Activated T-cell treated with anti-CD3 and anti-CD28 coated beads, Interleukin-2, amount 50 U/mL, for 48 hours (primary cell): ENCODE results near the gene PBX3.

Experiments used
- DNase-seq, 2 experiments: peaks; one replicate each; pipeline ENCODE4 v3.0.0-alpha.2; 2020

PBX3 gene

GRCh38 chr9:125826850-125827249, 79.7 kb downstream of the PBX3 start:
- DNase-seq: no peak

- peak; percentile 36 to 47 for DNase-seq
These were observed 82.6 kb downstream of the PBX3 start for GRCh38 chr9:125829743-125830142.

GRCh38 chr9:125831054-125831453, 83.9 kb downstream of the PBX3 start:
- DNase-seq: no peak

- DNase-seq: no peak
These were observed 84.4 kb downstream of the PBX3 start for GRCh38 chr9:125831616-125832015.

DNA sequence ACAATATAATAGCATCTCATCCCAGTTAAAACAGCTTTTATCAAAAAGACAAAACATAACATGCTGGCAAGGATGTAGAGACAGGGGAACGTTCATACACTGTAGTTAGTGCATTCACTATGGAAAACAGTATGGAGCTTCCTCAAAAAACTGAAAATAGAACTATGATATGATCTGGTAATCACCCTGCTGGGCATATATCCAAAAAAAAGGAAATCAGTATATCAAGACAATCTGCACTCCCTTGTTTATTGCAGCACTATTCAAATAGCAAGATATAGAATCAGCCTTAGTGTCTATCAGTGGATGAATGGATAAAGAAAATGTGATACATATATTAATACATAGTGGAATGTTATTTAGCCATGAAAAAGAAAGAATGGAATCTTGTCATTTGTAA, 88.5 kb downstream of the PBX3 start:
- DNase-seq: no peak

DNA sequence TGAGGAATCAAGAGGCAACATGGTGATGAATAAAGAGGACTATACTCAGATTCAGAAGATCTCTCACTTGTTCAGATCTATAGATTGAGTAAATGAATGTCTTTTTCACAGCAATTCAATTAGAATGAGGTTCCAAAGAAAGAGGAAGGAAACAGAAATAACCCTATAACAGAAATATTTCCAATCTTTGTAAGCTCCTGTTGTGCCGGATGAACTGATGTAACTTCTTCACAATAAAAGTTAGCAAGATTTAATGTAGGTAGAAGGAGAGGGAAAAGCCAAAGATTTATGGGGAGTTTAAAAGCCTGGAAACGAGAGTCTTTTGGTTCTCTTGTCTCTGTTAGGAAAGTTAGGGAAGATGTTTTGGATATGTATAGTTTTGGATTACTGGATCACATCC, 92.1 kb downstream of the PBX3 start:
- no peak for DNase-seq

DNA sequence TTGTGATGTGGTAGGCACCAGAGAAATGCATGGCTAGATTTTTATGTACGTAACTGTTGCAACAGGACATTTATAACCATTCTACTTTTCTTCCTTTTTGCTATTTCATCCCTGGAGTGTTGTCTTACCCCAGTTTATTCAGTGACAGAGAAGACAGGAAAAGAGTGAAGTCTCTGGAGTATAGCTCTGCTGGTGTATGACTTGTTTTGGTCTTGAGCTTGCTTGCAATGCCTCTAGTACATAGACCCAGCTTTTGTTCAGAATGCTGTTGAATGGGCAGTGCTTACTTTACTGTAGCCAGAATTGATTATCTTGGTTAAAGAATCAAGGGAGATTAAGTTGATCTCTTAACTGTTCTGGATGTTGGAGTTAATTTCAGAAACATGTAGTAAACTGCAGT, 94.3 kb downstream of the PBX3 start:
- no peak for DNase-seq

DNA sequence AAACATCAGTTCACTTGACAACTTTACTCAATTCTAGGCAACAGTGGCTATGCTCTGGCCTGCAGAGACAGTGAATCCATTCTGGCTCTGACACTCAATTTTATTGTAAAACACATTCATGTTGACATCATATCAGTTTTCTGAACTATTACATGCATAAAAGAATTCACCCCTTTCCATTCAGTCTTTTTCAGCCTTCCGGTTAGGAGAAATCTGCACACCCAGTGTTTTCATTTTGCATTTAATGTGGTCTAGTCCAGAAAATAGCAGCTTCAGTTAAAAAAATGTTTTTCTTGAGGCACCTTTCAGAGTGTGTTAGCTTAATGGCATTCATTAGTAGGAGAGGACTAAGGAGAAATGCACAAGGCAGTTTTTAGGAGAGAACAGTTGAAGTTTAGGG, 95.1 kb downstream of the PBX3 start:
- no peak for DNase-seq

DNA sequence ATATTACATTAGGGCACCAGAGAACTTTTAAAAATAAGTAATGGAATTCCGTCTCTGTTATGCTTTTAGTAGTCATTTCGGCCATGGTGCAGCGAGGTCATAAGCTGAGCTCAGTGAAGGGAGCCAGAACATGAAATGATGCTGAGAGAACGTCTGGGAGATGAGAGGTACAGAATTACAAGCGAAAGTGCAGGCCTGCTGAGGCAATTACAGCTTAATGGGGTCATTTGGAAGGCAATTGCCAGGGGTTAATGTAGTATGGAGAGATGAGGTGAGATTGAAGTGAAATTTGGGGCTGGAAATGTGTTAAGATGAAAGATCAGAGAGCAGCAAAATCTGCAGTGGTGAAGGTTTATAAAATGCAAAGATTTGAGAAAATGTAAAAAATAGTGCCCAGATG, 96.5 kb downstream of the PBX3 start:
- no peak for DNase-seq

- no peak for DNase-seq
These were observed 97.4 kb downstream of the PBX3 start for GRCh38 chr9:125844611-125845010.

DNA sequence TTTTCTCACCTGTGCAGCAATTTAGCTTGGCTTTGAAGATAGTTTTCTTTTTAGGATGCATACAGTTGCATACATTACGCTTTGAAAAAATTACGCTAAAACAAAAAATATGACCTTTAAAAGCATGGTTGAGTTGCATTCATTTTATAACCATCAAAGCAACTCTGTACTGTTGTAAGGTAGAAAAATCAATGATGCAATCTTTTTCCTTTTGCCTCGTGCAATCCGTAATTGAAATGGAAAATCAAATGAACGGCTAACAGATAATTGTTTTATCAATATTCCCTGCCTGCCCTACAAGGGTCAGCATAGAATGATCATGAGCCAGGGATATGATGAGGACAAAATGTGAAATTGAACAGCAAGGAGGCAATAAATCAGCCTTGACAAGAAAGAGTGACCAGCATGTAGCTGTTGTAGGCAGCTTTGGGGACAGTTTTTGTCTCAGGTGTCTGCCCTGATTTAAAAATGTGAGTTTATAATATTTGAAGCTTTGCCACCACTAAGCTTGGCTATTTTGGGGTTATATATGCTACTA, 98.2 kb downstream of the PBX3 start:
- no peak for DNase-seq

GRCh38 chr9:125847735-125848134, 100.6 kb downstream of the PBX3 start:
- DNase-seq: no peak

- no peak for DNase-seq
These were observed 103.0 kb downstream of the PBX3 start for GRCh38 chr9:125850106-125850632.

- DNase-seq: no peak
These were observed 103.6 kb downstream of the PBX3 start for GRCh38 chr9:125850763-125851162.

GRCh38 chr9:125851979-125852378, 104.8 kb downstream of the PBX3 start:
- DNase-seq: no peak

DNA sequence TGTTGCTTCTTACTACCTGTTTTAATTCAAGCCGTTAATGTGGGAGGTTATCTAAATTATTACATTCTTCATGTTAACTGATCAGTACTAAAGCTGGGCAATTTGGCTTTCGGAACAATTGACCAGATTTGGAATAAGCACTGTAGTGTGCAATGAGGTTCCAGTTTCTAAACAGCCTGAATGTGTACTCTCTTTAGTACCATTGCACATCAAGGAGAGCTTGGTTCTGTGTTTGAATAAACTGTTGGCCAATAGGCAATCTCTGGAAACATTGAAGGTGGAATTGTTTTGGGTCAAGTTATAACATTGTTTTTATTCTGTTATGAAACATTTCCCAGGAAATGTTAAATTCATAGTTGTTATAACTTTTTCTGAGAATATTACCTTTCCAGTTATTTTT, 105.2 kb downstream of the PBX3 start:
- DNase-seq: no peak

DNA sequence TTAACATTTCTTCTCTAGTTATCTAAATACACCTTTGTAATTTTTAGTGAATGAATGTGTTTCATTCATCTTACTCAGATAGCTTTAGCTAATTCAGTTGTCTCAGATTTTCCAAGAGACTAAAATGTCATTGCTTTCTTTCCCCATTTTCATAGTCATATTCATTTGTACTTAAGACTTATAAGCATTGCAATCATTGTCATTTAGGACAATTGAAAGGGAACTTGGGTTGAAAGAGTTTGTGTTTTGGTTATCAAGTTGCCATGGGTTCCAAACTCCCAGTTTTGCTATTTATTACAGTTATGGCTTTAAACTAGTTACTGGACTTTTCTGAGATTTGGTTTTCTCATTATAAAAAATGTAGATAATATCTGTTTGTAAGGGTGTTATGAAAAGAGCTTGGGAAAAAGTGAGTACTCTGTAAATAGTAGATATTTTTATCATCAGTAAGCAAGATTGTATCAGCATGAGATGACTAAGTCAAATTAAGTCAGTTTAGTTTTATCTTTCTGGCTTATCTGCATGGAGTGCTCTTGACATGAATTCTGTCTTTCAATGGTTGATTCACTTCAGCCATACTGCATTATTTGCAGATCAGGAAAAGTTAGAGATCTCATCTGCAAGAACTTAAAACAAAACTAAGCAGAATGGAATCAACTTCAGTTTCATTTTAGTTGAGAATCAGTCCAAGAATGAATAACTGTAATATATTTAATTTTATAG, 107.5 kb downstream of the PBX3 start:
- no peak for DNase-seq

GRCh38 chr9:125856331-125856730, 109.2 kb downstream of the PBX3 start:
- no peak for DNase-seq

DNA sequence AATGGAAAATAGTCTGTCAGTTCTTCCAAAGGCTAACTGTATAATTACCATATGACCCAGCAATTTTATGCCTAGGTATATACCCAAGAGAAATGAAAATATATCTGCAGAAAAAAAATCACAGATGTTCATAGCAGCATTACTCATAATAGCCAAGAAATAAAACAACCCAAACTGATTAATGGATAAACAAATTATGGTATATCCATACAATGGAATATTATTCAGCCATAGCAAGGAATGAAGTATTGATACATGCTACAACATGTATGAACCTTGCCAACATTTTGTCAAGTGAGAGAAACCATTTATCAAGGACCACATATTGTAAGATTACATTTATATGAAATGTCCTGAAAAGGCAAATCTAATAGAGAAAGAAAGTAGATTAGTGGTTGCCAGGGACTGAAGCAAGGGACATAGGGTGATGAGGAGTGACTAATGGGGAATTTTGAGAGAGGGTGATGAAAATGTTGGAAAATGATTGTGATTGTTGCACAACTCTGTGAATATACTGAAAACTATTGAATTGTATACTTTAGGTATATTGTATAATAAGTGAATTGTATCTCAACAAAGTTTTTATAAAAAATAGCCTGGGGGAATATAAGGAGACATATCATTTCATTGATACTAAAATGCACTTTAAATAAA, 114.4 kb downstream of the PBX3 start:
- DNase-seq: no peak

GRCh38 chr9:125863923-125864322, 116.8 kb downstream of the PBX3 start:
- no peak for DNase-seq

DNA sequence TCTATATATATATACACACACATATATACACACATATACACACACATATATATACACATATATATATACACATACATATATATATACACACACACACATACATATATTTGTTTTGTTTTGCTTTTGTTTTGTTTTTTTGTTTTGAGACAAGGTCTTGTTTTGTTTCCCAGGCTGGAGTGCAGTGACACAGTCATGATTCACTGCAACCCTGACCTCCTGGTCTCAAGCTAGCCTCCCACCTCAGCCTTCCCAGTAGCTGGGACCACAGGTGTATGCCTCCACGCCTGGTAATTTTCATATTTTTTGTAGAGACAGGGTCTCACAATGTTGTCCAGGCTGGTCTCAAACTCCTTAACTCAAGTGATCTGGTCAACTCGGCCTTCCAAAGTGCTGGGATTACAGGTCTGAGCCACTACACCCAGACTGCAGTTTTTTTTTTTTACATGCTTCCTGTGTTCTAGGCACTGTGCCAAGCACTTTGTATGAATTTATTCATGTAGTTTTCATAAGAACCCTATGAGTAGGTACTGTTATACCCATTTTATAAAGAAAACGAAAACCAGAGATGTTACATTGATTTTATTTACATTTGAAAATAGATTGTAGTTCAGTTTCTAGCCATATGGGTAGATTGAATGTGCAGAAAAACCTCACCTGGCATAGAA, 120.7 kb downstream of the PBX3 start:
- no peak for DNase-seq

DNA sequence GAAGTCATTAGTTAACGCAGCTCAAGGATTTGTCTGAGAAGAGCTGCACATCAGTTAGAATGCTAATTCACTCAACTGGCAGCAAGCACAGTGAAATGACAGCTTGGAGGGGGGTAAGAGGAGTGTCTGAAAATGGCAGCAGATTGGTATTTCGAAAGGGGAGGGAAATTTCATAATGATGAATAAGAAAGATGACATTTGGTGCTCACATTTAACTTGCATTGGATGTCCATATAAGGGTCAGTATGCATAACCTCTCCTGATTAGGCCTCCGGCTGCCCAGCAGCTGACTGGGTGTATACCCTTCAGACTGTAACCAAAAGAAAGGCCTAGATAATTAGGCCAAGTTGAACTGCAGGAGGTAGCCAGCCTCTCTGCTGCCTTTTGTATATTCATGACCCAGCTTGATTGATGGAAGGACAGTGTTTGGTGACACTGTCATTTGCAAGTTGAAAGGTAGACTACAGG, 131.0 kb downstream of the PBX3 start:
- no peak for DNase-seq

DNA sequence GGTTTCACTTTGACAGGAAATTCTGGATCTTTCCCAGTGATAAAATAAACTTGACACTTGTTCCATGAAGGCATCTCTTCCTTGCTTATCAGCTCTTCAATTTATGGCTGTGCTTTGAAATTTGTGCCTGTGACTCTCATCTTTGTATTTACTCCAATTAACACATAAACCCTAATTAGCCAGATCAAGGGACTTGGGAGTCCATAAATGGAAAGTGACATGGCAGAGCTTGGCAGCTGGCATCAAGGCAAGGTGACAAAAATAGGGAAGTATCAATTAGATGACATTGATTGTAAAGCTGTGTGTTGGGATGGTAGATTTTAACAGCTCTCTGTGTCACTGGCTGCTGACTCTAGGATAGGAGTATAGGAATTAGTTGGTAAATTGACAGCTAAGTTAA, 133.9 kb downstream of the PBX3 start:
- DNase-seq: no peak
